Liver (tissue), 9 donors: ENCODE results near the gene SMOC1. TPM values are rescaled to one million over a fixed set of nuclear protein-coding genes. Genes with fewer than 3 reads are reported as not detected.

Experiments
- DNase-seq: peaks from one replicate; pipeline ENCODE4 v3.0.0-alpha.2; 2017; ENCODE audit warnings: low spot score
- H3K27ac ChIP-seq, 2 donors: one replicate each; pipeline ENCODE4 v1.7.0; 2013; ENCODE audit warnings: inconsistent platforms in 2 of 2, low read length in 2 of 2, control low read depth in 1 of 2, low read depth in 1 of 2, mild to moderate bottlenecking in 1 of 2
- H3K27me3 ChIP-seq, 4 donors: one replicate each; pipeline versions ENCODE4 v1.6.1 to v1.7.0; 2013; ENCODE audit warnings: low read length in 3 of 4, inconsistent platforms in 1 of 4, mild to moderate bottlenecking in 1 of 4, moderate library complexity in 1 of 4; ENCODE audit not compliant: control insufficient read depth in 4 of 4, insufficient read depth in 4 of 4
- H3K36me3 ChIP-seq, 4 donors: one replicate each; pipeline versions ENCODE4 v1.6.1 to v1.7.0; 2013; ENCODE audit warnings: low read length in 3 of 4, mild to moderate bottlenecking in 3 of 4, low read depth in 1 of 4, moderate library complexity in 1 of 4; ENCODE audit not compliant: control insufficient read depth in 4 of 4, insufficient read depth in 3 of 4
- H3K4me1 ChIP-seq, 4 donors: one replicate each; pipeline versions ENCODE4 v1.6.1 to v1.7.0; 2013; ENCODE audit warnings: low read length in 3 of 4, mild to moderate bottlenecking in 3 of 4, moderate library complexity in 1 of 4; ENCODE audit not compliant: control insufficient read depth in 4 of 4, insufficient read depth in 4 of 4
- H3K4me3 ChIP-seq, 3 donors: one replicate each; pipeline versions ENCODE4 v1.6.1 to v1.7.0; 2013; ENCODE audit warnings: low read length in 3 of 3, control low read depth in 1 of 3, low read depth in 1 of 3, mild to moderate bottlenecking in 1 of 3
- H3K9ac ChIP-seq, 2 donors: one replicate each; pipeline ENCODE4 v1.7.0; 2013; ENCODE audit warnings: low read length in 2 of 2, mild to moderate bottlenecking in 2 of 2, moderate library complexity in 2 of 2, control low read depth in 1 of 2, low read depth in 1 of 2
- H3K9me3 ChIP-seq, 4 donors: one replicate each; pipeline versions ENCODE4 v1.6.1 to v1.7.0; 2013; ENCODE audit warnings: low read length in 3 of 4; ENCODE audit not compliant: control insufficient read depth in 4 of 4
- CTCF ChIP-seq: fragments of 150-350 bp; IDR thresholded peaks from 2 replicates; pipeline ENCODE4 v1.5.1; 2017; ENCODE audit warnings: improper control_type of control experiment, low read depth, low read length; ENCODE audit not compliant: missing input control
- EGR1 ChIP-seq, 2 donors: IDR thresholded peaks; 2 replicates each; pipeline ENCODE4 v1.6.1; 2016 to 2018; ENCODE audit warnings: antibody characterized with exemption in 2 of 2, low read depth in 2 of 2
- FOXA1 ChIP-seq: IDR thresholded peaks from 2 replicates; pipeline ENCODE4 v1.6.1; 2016; ENCODE audit warnings: antibody characterized with exemption
- FOXA2 ChIP-seq: IDR thresholded peaks from 2 replicates; pipeline ENCODE4 v1.6.1; 2016; ENCODE audit warnings: antibody characterized with exemption
- GABPA ChIP-seq, 2 donors: IDR thresholded peaks in 1 of 2; conservative IDR thresholded peaks in 1 of 2; 2 replicates each; pipeline ENCODE4 v1.6.1; 2016; ENCODE audit warnings: antibody characterized with exemption in 2 of 2, mild to moderate bottlenecking in 1 of 2, moderate library complexity in 1 of 2
- HNF4A ChIP-seq, 2 donors: conservative IDR thresholded peaks; 2 replicates each; pipeline ENCODE4 v1.6.1; 2016; ENCODE audit warnings: antibody characterized with exemption in 2 of 2, mild to moderate bottlenecking in 2 of 2
- HNF4G ChIP-seq: IDR thresholded peaks from 2 replicates; pipeline ENCODE4 v1.6.1; 2016; ENCODE audit warnings: antibody characterized with exemption
- MAX ChIP-seq: IDR thresholded peaks from 2 replicates; pipeline ENCODE4 v1.6.1; 2016; ENCODE audit warnings: antibody characterized with exemption
- NR2F2 ChIP-seq: IDR thresholded peaks from 2 replicates; pipeline ENCODE4 v1.6.1; 2016; ENCODE audit warnings: antibody characterized with exemption
- RXRA ChIP-seq, 2 donors: IDR thresholded peaks; 2 replicates each; pipeline ENCODE4 v1.6.1; 2017 to 2018; ENCODE audit warnings: antibody characterized with exemption in 2 of 2, mild to moderate bottlenecking in 1 of 2
- SP1 ChIP-seq: IDR thresholded peaks from 2 replicates; pipeline ENCODE4 v1.6.1; 2018; ENCODE audit warnings: antibody characterized with exemption, mild to moderate bottlenecking
- TAF1 ChIP-seq: conservative IDR thresholded peaks from 2 replicates; pipeline ENCODE4 v1.6.1; 2016; ENCODE audit warnings: antibody characterized with exemption, mild to moderate bottlenecking
- YY1 ChIP-seq: IDR thresholded peaks from 2 replicates; pipeline ENCODE4 v1.6.1; 2016; ENCODE audit warnings: antibody characterized with exemption, mild to moderate bottlenecking
- ZBTB33 ChIP-seq: IDR thresholded peaks from 2 replicates; pipeline ENCODE4 v1.6.1; 2016; ENCODE audit warnings: antibody characterized with exemption
- WGBS: extraction: QIAGEN DNeasy Blood & Tissue Kit; methylation state at CpG from one replicate; pipeline ENCODE4 v1.1.7; 2013; 5-methylcytosine and 5-hydroxymethylcytosine counted together
- polyA plus RNA-seq, 2 donors: library from polyadenylated mRNA; stranded (reverse) in 1 of 2; unstranded in 1 of 2; fragments of 200-250 nt in 1 of 2; fragments of >200 nt in 1 of 2; fragmentation: Nextera tagmentation in 1 of 2; extraction: Ambion mirVana in 1 of 2; gene quantifications; one replicate each; pipeline versions ENCODE4 v1.2.1 to v1.2.3, GENCODE V29; 2013 to 2015
- total RNA-seq, 2 donors: library from RNA; depleted of rRNA; stranded (reverse); fragments of >200 nt; gene quantifications; one replicate each; pipeline ENCODE4 v1.2.3, GENCODE V29; 2014
- donor health status: healthy.
- donor health status: healthy.
- donor health status: healthy.
- donor health status: healthy.
- donor health status: healthy.

Gene SMOC1
- total and polyA plus RNA-seq, 4 donors: 11.2 to 43.7 (median 27.4) TPM

GRCh38 chr14:69855180-69855832 lies 23.9 kb upstream of the SMOC1 start:
- no peak overlapping the region for H3K27ac ChIP-seq
- no peak overlapping the region for H3K9ac ChIP-seq
- no peaks in the 10 kb centered on the region for H3K27me3 ChIP-seq
- no peaks in the 10 kb centered on the region for H3K36me3 ChIP-seq
- H3K9me3 ChIP-seq: no peaks in the 10 kb centered on the region
- WGBS: 83% methylated on average over 8 of the region's 8 CpGs
- TF ChIP-seq HNF4A (conservative IDR thresholded peaks at IDR 0.05) (no peak), CTCF (no peak), GABPA (IDR thresholded peaks at IDR 0.05 in 1 of 2, conservative IDR thresholded peaks at IDR 0.05 in 1 of 2) (no peak), TAF1 (no peak), FOXA1 (no peak), SP1 (no peak), HNF4G (no peak), RXRA (IDR thresholded peaks at IDR 0.05) (no peak), NR2F2 (no peak), FOXA2 (no peak)
- DNase-seq: no peak
- H3K4me1 ChIP-seq: peaks cover 5 to 11% (median 8%) of the 10 kb centered on the region in 4 donors
- no peak overlapping the region for H3K4me3 ChIP-seq

- Histone ChIP-seq H3K27me3 (no peaks in the 10 kb centered on the region), H3K4me1 (peaks cover 0 to 9% (median 7%) of the 10 kb centered on the region in 4 donors), H3K36me3 (no peaks in the 10 kb centered on the region), H3K4me3 (no peak overlapping the region), H3K9me3 (no peaks in the 10 kb centered on the region), H3K27ac (no peak overlapping the region), H3K9ac (no peak overlapping the region)
- no peak for DNase-seq
- TF ChIP-seq EGR1 (IDR thresholded peaks at IDR 0.05; ENCODE audit: low read depth in 2 of 2): no peak
- WGBS: 75% methylated on average over 8 of the region's 8 CpGs
Observed at GRCh38 chr14:69858801-69859200, 20.4 kb upstream of the SMOC1 start.

GRCh38 chr14:69859591-69859990 lies 19.6 kb upstream of the SMOC1 start:
- WGBS: 91% methylated on average over 14 of the region's 14 CpGs

More at GRCh38 chr14:69859591-69859990, 19.6 kb upstream of the SMOC1 start:
- H3K9me3 ChIP-seq: no peaks in the 10 kb centered on the region
- no peaks in the 10 kb centered on the region for H3K27me3 ChIP-seq
- H3K4me1 ChIP-seq: peaks cover 0 to 9% (median 7%) of the 10 kb centered on the region in 4 donors
- no peak overlapping the region for H3K27ac ChIP-seq
- DNase-seq: no peak
- no peak overlapping the region for H3K4me3 ChIP-seq
- no peak overlapping the region for H3K9ac ChIP-seq
- TF ChIP-seq MAX (no peak), ZBTB33 (no peak), HNF4G (no peak), YY1 (no peak)
- no peaks in the 10 kb centered on the region for H3K36me3 ChIP-seq
